Parathyroid adenoma (tissue), 2 donors: ENCODE data around the gene KCTD16.

Experiments
- H2AFZ ChIP-seq: fragments of 300-600 bp; sonication (generic); one replicate; pipeline ENCODE4 v1.7.0; 2017; ENCODE audit warnings: antibody characterized with exemption, mild to moderate bottlenecking
- H3K27ac ChIP-seq: fragments of 300-600 bp; sonication (generic); one replicate; pipeline ENCODE4 v1.7.0; 2017
- H3K27me3 ChIP-seq: fragments of 300-600 bp; sonication (generic); one replicate; pipeline ENCODE4 v1.7.0; 2017; ENCODE audit warnings: low read length; ENCODE audit not compliant: control insufficient read depth, insufficient read depth
- H3K36me3 ChIP-seq: fragments of 300-600 bp; sonication (generic); one replicate; pipeline ENCODE4 v1.7.0; 2017; ENCODE audit warnings: low read length; ENCODE audit not compliant: control insufficient read depth, insufficient read depth
- H3K4me1 ChIP-seq: fragments of 300-600 bp; sonication (generic); one replicate; pipeline ENCODE4 v1.7.0; 2017; ENCODE audit warnings: control low read depth
- H3K4me2 ChIP-seq: fragments of 300-600 bp; sonication (generic); one replicate; pipeline ENCODE4 v1.7.0; 2017; ENCODE audit warnings: low read length
- H3K4me3 ChIP-seq: fragments of 300-600 bp; sonication (generic); one replicate; pipeline ENCODE4 v1.7.0; 2017; ENCODE audit warnings: low read depth, low read length
- H3K79me2 ChIP-seq: fragments of 300-600 bp; sonication (generic); one replicate; pipeline ENCODE4 v1.7.0; 2017; ENCODE audit warnings: control low read depth
- H3K9ac ChIP-seq: fragments of 300-600 bp; sonication (generic); one replicate; pipeline ENCODE4 v1.7.0; 2017; ENCODE audit warnings: mild to moderate bottlenecking
- H3K9me3 ChIP-seq: fragments of 300-600 bp; sonication (generic); one replicate; pipeline ENCODE4 v1.7.0; 2017; ENCODE audit warnings: low read length; ENCODE audit not compliant: control insufficient read depth
- TF ChIP-seq, protein P1 (sequence below): fragments of 300-600 bp; sonication (generic); IDR thresholded peaks from one replicate; pipeline ENCODE4 v1.7.0; 2017; ENCODE audit warnings: antibody characterized with exemption, mild to moderate bottlenecking
- donor health status: primary hyperparathyroidism.

Gene KCTD16

GRCh38 chr5:144260121-144260520, 89.4 kb downstream of the KCTD16 start:
- Histone ChIP-seq H3K9me3 (no peaks in the 10 kb centered on the region), H3K4me1 (no peaks in the 10 kb centered on the region), H3K4me3 (no peak overlapping the region), H3K9ac (no peak overlapping the region), H3K27me3 (no peaks in the 10 kb centered on the region), H3K4me2 (no peak overlapping the region), H3K36me3 (no peaks in the 10 kb centered on the region), H2AFZ (no peak overlapping the region), H3K27ac (no peak overlapping the region), H3K79me2 (no peaks in the 10 kb centered on the region)
- TF ChIP-seq, protein P1, sequence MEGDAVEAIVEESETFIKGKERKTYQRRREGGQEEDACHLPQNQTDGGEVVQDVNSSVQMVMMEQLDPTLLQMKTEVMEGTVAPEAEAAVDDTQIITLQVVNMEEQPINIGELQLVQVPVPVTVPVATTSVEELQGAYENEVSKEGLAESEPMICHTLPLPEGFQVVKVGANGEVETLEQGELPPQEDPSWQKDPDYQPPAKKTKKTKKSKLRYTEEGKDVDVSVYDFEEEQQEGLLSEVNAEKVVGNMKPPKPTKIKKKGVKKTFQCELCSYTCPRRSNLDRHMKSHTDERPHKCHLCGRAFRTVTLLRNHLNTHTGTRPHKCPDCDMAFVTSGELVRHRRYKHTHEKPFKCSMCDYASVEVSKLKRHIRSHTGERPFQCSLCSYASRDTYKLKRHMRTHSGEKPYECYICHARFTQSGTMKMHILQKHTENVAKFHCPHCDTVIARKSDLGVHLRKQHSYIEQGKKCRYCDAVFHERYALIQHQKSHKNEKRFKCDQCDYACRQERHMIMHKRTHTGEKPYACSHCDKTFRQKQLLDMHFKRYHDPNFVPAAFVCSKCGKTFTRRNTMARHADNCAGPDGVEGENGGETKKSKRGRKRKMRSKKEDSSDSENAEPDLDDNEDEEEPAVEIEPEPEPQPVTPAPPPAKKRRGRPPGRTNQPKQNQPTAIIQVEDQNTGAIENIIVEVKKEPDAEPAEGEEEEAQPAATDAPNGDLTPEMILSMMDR, result no peak

DNA sequence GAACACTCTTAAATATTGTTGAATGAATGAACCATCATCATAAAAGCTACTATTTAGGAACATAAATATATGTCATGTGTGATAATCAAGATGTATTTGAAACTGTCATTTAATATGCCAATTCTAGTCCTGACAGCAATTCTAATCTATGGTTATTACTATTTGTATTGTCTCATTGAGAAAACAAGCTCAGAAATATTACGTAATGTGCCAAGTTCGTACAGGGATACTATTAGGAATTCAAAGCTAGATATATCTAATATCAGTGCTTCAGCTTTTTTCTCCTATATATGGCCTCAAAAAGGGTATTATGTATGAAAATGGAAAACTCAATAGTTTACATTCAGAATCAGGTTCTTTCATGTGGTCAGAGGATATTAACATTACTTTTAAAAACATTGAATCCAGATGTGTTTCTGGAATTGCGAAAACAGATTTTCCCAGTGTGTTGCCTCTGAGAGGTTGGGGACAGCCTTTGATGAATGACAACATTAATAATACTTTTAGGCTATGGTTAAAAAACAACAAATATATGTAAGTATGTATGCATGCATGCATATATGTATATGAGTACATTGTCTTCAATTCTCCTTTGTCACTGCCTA, 95.1 kb downstream of the KCTD16 start:
- Histone ChIP-seq H3K4me1 (no peaks in the 10 kb centered on the region), H3K9ac (no peak overlapping the region), H3K9me3 (no peaks in the 10 kb centered on the region), H3K27ac (no peak overlapping the region), H3K36me3 (peaks cover 2% of the 10 kb centered on the region), H3K4me2 (no peak overlapping the region), H2AFZ (no peak overlapping the region), H3K79me2 (no peaks in the 10 kb centered on the region), H3K27me3 (no peaks in the 10 kb centered on the region), H3K4me3 (no peak overlapping the region)
- TF ChIP-seq, protein P1, result no peak

GRCh38 chr5:144267961-144268513, 97.4 kb downstream of the KCTD16 start:
- TF ChIP-seq, protein P1, result no peak
- Histone ChIP-seq H3K4me2 (no peak overlapping the region), H3K9me3 (no peaks in the 10 kb centered on the region), H3K36me3 (peaks cover 2% of the 10 kb centered on the region), H3K4me3 (no peak overlapping the region), H3K4me1 (no peaks in the 10 kb centered on the region), H3K79me2 (no peaks in the 10 kb centered on the region), H3K9ac (no peak overlapping the region), H3K27ac (no peak overlapping the region), H3K27me3 (no peaks in the 10 kb centered on the region), H2AFZ (no peak overlapping the region)

DNA sequence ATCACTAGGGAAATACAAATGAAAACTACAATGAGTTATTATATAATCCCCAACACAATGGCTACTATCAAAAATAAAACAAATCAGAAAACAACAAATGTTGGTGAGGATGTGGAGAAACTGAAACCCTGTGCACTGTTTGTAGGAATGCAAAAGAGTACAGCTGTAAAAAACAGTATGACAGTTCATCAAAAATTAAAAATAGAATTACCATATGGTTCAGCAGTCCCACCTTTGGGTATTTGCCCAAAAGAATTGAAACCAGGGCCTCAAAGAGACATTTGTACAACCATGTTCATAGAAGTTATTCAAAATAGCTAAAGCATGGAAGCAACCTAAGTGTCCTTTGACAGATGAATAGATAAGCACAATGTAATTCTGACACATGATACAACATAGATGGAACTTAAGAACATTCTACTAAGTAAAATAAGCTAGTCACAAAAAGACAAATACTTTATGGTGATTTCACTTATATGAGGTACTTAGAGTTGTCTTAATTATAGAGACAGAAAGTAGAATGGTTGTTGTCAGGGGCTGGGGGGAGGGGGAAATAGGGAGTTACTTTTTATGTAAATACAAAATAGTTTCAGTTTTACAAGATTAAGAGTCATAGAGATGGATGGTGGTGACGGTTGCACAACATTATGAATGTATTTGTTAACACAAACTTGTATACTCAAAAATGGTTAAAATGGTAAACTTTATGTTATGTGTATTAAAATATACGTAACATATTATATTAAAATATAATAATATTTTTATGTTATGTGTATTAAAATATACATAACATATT, 102.8 kb downstream of the KCTD16 start:
- Histone ChIP-seq H2AFZ (no peak overlapping the region), H3K27ac (no peak overlapping the region), H3K4me3 (no peak overlapping the region), H3K36me3 (peaks cover 2% of the 10 kb centered on the region), H3K27me3 (no peaks in the 10 kb centered on the region), H3K9ac (no peak overlapping the region), H3K4me1 (no peaks in the 10 kb centered on the region), H3K4me2 (no peak overlapping the region), H3K9me3 (no peaks in the 10 kb centered on the region), H3K79me2 (no peaks in the 10 kb centered on the region)
- TF ChIP-seq, protein P1, result no peak
